Stimulated activated CD8-positive, alpha-beta memory T cell treated with anti-CD3 and anti-CD28 coated beads, Interleukin-2, amount 100 ng/mL, for 48 hours (primary cell): ENCODE results near the gene NFS1.
"Not testable (repeated sequence)": the region's sequence is repeated elsewhere in the genome, so short reads cannot be mapped to it uniquely, and the experiment has no call there.

Experiments
- DNase-seq, 2 donors: peaks; one replicate each; pipeline ENCODE4 v3.0.0-alpha.2; 2020; ENCODE audit warnings: low read depth in 2 of 2

NFS1 gene

DNA sequence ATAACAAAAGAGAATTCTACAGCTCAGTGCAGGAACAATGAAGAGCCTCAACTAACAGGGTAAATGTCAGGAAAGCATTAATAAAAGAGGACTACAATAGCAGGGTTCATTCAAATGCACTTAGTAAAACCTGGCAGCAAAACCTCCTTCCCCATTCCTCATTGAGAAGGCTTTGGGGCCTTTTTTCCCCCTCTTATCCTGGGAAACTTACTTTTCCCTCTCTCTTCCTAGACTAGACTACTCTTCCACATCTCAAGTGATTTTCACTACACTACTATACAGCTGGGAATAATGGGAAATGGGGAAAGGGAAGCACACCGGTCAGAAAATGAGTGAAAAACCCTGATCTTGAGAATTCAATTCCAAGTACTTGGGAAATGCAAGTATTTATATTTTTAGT, 10.1 kb upstream of the NFS1 start:
- no peak for DNase-seq

DNA sequence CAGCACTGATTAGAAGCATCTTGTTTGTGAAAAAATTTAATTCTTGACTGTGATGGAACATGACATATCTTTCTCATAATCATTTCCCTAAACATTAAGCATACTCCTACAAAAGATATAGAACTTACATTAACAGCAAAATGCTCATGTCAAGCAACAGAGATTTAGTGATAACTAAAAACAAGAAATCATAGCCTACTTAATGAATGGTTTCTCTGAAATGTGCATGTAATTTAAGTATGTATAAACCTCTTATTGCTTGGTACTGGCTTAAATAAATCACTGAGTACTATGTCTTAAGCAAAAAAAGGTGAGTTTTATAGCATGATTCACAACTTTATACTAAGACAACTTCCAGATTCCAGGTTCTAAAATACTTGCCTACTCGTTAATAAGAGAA, 9.3 kb upstream of the NFS1 start:
- DNase-seq, result no peak

DNA sequence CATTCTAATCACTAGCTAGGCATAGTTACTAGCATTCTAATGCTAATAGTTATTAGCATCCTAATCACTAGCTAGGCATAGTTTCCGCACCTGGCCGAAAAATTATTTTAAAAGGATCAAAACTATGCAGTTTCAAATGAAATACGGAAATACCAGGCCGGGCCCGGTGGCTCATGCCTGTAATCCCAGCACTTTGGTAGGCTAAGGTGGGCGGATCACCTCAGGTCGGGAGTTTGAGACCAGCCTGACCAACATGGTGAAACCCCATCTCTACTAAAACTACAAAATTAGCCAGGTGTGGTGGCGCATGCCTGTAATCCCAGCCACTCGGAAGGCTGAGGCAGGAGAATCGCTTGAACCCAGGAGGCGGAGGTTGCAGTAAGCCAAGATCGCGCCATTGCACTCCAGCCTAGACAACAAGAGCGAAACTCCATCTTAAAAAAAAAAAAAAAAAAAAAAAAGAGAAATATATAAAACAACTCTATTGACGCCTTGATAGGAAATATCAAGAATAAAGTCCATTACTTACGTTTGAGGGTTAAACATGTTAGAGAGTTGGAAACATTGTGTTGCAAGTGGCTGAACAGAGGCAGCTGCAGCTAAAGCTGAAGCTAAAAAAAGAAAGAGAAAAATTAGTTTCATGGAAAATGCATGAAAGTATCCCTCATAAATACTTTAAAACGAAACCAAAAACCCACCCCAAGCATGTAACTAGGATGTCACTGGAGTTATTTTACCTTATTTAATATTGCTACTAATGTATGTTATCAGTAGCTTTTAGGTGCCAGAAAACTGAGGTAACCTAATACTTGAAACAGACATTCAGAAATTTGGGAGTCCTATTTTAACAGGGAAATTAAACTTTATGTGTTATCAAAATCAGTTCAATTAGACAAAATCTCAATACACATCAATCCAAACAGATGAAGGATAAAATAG, 7.7 kb upstream of the NFS1 start:
- DNase-seq, result not testable (repeated sequence)

DNA sequence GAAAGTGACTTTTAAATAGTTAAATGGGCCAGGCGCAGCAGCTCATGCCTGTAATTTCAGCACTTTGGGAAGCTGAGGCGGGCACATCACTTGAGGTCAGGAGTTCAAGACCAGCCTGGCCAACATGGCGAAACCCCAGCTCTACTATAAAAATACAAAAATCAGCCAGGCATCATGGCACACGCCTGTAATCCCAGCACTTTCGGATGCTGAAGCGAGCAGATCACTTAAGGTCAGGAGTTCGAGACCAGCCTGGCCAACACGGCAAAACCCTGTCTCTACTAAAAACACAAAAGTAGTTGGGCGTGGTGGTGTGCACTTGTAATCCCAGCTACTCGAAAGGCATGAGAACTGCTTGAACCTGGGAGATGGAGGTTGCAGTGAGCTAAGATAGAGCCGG, 6.7 kb upstream of the NFS1 start:
- DNase-seq, result not testable (repeated sequence)

DNA sequence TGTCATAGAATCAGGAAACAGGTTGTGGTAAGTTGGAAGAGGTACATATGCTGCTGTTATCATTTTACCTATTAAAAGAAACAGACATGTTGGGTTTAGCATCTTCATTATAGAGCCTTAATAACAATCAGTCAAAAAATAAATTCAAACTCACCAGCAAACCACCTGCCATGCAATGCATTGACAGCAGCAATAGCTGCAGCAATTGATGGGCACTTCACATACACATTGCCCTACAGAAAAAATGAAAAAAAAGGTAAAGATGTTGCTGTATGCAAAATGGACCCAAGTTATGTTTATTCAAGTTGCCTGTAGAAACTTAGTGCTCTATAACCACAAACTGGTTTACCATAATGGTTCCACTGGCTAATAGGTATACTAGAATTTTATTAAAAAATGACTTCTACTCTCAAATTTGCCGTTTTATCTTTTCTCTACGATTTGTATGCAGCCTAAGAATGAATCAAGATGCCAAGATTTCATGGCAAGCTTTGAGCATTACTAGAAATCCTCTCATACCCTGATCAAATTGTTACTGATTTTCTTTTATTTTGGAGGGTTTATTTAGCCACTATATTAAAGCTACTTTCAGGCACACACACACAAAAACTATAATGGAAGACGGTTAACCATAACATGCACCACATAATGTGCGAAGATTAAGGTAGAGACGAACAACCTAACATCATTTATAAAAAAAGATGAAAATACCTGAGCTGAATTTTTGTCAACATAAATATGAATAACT, 5.5 kb upstream of the NFS1 start:
- DNase-seq, result no peak

DNA sequence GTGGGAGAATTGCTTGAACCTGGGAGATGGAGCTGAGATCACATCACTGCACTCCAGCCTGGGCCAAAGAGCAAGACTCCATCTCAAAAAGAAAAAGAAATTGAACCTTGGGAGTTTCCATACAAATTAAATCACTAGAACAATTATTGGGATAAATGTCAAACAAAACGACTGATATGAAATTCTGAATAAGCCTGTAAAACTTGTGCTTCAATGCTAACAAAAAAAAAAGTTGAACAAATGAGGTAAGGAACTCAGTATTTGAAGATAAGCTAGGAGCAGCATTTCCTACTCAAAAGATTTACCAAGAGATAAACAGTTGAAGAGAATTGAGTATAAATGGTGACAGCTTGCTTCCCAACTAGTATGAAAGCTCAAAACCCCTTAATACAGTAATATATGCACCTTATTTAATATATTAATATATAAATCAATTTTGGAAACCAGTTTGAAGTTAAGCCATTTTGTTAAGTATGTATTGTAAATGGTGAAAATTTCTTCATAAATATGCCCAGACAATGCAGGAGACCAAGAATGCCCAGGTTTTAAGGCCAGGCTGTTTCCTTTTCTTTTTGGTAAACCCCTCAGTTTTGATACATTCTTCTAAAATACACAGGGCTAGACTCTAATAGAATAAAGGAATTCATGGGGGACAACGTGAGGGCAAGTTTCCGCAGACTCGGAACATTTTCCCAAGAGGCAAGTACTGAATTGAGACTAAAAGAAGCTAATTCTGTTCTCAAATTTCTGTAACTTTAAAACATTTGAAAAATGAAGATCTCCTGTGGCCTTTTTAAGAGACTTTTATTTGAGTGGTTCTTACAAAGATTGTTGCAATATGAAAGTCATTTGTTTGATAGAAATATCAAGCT, 3.9 kb upstream of the NFS1 start:
- DNase-seq, result no peak

DNA sequence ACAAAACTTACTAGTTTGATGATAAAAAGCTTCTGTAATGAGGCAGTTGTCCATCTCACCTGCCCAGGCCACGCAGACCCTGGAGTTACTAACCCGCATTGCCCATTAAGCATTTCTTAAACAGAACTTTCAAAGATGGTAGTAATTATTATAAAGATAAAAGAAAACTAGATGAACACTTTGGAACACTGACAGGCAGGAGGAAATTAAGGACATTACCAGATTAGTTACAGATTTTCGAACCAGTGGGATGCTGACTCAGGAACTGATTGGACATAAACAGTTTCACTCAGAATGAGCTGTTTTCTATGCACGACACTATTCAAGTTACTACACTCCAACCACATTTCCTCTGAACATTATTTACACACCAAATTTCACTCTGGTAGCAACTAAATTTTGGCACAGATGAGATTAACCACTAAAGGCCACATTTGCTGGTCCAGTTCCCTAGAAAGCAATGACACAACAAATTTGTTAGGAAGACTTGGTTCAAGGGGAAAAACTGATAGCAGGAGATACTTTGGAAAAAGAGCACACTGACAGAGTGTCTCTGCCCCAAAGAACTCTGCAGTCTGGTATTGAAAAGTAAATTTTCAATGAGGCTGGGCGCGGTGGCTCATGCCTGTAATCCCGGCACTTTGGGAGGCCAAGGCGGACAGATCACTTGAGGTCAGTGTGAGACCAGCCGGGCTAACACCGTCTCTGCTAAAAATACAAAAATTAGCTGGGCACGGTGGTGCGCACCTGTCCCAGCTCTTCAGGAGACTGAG, 3.1 kb upstream of the NFS1 start:
- no peak for DNase-seq

DNA sequence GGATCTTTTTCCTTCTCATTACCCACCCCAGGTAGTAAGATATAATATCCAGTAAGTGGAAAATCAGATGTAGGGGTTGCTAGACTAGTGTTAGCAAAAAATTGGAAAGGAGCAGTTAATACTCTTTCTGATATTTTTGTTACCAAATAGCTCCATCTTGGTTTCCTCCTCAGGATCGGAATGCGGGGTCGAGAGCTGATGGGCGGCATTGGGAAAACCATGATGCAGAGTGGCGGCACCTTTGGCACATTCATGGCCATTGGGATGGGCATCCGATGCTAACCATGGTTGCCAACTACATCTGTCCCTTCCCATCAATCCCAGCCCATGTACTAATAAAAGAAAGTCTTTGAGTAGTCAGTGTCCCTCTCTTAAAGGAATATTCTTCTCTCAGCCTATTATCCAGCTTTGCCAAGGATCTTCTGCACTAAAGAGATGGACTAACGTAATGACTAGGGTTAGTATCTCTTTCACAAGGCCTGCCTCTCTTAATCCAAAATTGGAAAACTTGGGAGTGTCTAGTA, 1.5 kb upstream of the NFS1 start:
- no peak for DNase-seq

DNA sequence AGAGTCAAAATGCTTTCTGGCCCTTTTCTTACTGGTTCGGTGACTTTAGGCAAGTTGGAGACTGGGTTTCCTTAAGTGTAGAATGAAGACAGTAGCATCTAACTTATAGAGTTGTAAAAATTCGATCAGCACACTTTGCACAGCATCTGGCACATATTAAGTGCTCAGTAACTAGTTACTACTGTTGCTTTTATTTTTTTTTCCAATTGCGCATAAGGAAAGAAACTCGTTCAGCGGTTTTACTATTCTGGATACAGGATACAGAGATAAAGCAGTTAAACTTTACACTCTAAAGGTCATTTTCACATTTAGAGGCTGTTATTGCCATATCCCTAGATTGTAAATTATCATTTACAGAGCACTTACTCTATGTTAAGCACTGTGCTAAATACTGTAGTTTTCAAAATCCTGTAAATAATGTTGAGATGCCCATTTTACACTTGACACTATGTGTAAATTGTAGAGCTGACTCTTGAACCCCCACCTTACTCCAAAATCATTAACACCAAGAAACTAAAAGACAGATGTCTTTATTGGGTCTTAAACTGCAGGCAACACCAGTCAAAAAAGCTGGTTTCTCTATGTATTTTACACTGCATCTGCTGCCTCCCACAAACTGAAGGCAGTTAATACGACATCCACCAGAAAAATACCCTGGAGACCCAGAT, 939 bp upstream of the NFS1 start:
- DNase-seq, result no peak

DNA sequence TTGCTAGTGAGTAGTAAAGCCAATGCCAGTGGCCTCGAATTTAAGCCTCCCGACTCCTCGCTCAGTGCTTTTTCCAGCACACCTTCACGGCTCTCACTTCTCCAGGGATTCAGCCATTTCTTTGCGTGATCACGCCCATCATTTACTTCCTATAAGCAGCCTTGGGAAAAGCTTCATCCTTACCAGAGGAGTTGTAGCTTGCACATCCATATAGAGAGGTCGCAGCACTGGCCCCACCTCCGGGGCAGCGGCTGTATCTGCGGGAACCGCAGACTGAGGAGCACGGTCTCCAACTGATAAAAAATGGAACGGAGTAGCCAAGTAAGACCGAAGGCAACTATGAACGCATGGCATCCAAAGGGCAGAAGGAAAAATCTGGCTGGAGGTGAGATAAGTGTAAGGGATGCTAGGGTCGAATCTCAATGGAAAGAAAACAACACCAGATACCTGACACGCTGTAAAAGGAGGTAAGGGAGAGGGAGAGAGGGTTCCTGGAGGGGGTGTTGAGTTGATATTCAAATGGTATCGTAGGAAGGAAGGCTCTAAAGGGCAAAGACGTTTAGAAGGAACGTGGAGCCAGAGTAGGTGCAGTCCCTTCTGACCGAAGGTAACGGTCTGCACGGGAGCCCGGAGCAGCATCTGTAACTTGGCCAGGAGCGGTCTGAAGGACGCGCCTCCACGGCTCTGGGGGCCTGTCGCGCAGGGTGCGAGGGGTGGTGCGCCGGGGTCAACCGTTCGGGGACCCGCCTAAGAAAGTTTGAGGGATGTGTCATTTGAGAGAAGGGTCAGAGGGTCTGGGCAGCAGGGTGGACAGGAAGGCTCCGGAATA, 640 bp downstream of the NFS1 start:
- no peak for DNase-seq

GRCh38 chr20:35697696-35698297, 1.4 kb downstream of the NFS1 start:
- DNase-seq, result no peak

DNA sequence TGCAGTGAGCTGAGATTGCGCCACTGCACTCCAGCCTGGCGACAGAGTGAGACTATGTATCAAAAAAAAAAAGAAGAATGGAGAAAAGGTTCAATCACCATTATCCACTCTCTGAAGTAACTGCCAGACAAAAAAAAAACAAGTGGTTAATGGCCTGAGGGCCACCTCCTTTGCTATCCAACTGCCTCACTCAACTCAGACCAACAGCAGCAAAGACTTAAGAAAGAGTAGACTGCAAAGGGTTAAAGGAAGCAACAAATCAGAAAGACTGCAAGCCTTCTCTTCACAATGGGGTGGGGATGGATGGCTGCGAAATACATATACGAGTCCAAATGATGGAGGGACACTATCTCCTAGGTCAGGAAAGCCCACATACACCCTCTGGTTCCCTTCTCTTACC, 3.2 kb downstream of the NFS1 start:
- DNase-seq, result no peak

DNA sequence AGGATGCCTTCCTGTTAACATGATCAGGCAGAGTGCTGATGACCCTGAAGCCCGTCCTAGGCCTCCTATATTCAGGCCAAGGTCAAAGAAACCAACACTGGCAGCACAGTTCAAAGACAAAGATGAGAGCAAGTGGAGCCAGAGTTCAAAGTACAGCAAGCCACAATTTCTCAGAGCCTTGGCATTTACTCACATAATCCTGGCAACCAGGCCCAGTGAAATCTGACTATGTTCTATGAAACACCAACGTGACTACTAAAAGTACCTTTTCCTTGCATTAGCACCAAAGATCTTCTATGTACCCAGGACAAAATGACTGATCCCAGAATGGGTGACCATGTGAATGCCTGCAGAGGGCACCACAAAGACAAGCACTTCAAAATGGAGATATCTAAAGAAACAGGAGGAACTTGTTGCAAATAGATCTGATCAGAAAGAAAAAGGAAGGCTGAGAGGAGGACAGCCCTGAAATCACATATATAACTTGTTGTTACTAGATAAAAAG, 3.9 kb downstream of the NFS1 start:
- DNase-seq, result no peak

- DNase-seq, result no peak
Measured at GRCh38 chr20:35690265-35690664, 8.9 kb downstream of the NFS1 start.

GRCh38 chr20:35686872-35687271, 12.3 kb downstream of the NFS1 start:
- not testable (repeated sequence) for DNase-seq

DNA sequence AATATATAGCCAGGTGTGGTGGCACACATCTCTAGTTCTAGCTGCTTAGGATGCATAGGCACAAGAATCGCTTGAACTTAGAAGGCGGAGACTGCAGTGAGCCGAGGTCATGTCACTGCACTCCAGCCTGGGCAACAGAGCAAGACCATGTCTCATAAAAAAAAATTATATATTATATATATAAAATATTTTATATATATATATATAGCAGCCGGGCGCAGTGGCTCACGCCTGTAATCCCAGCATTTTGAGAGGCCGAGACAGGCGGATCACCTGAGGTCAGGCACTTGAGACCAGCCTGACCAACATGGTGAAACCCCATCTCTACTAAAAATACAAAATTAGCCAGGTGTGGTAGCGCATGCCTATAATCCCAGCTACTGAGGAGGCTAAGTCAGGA, 13.8 kb downstream of the NFS1 start:
- not testable (repeated sequence) for DNase-seq

GRCh38 chr20:35681960-35682359, 17.2 kb downstream of the NFS1 start:
- DNase-seq, result no peak

DNA sequence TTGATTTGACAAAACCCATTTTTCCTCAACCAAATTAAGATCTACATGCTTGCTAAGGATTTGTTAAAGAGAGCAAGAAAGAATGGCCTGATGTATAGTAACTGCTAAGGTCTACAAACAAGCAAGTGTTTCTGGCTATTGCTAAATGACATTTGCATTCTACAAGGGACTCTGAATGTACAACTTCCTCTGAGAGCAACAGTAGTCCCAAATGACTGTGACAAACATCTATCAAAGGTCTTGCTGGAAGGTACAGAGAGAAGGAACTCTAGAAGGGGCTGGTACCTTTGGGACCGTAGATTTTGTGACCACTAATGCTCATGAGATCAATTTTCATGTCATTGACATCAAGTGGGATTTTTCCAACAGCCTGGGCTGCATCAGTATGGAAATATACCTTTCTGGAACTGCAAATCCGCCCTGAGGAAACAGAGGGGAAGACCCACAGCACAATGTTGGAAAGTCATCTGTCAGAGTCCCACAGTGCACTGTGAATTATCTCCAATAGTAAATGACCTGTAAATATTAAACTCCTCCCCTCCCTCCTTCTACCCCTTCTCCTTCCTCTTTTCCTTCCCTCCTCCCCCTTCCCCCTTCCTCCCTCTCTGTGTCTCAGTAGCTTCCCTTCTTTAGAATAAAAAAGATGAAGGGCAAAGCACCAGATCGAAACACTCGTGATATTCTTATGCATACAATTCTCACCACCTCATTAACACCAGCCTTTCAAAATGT, 18.5 kb downstream of the NFS1 start:
- no peak for DNase-seq
